GM18507 (cell line): ENCODE measurements around the gene DBET.
"Not testable (repeated sequence)": the region's sequence is repeated elsewhere in the genome, so short reads cannot be mapped to it uniquely, and the experiment has no call there.

Experiments used
- DNase-seq: peaks from one replicate; pipeline ENCODE4 v3.0.0; 2011; ENCODE audit warnings: low read depth; ENCODE audit not compliant: insufficient read length; ENCODE audit errors: extremely low spot score
- FAIRE-seq: peaks from 2 replicates; lab custom pipeline; 2011; peaks lifted over from hg19 to GRCh38; lab: Jason Lieb, UNC

DBET gene

GRCh38 chr4:190064342-190064741, at the start of gene DBET:
Gene DBET (plus strand): TSS chr4:190064502.
- not testable (repeated sequence) for FAIRE-seq, DNase-seq

GRCh38 chr4:190014771-190015537, 49.3 kb upstream of the DBET start:
- no peak for FAIRE-seq
- DNase-seq = no peak

GRCh38 chr4:190015538-190016368, 48.5 kb upstream of the DBET start:
- FAIRE-seq (no peak), DNase-seq (no peak)

GRCh38 chr4:190016369-190017289, 47.7 kb upstream of the DBET start:
- FAIRE-seq (no peak), DNase-seq (no peak)

- FAIRE-seq = no peak
- DNase-seq = no peak
These were observed 46.7 kb upstream of the DBET start for GRCh38 chr4:190017357-190018200.

GRCh38 chr4:190018201-190018920, 45.9 kb upstream of the DBET start:
- FAIRE-seq (no peak), DNase-seq (no peak)

- FAIRE-seq = no peak
These were observed 45.1 kb upstream of the DBET start for GRCh38 chr4:190019023-190019858.

GRCh38 chr4:190019859-190020463, 44.3 kb upstream of the DBET start:
- FAIRE-seq = peak; percentile 69
- not testable (repeated sequence) for DNase-seq

More at GRCh38 chr4:190019023-190019858, 45.1 kb upstream of the DBET start:
- DNase-seq = no peak

GRCh38 chr4:190020790-190021717, 43.2 kb upstream of the DBET start:
- FAIRE-seq (no peak), DNase-seq (no peak)

GRCh38 chr4:190021973-190022372, 42.3 kb upstream of the DBET start:
- not testable (repeated sequence) for DNase-seq, FAIRE-seq

GRCh38 chr4:190022614-190023281, 41.6 kb upstream of the DBET start:
- not testable (repeated sequence) for DNase-seq, FAIRE-seq

GRCh38 chr4:190027156-190027555, 37.1 kb upstream of the DBET start, which contains the start of gene FRG2:
Gene FRG2 (minus strand): TSS chr4:190027256. CDS start chr4:190027204, 52 bp downstream.
- not testable (repeated sequence) for DNase-seq, FAIRE-seq

- FAIRE-seq, DNase-seq: not testable (repeated sequence)
These were observed 33.0 kb upstream of the DBET start for GRCh38 chr4:190031264-190031663.

GRCh38 chr4:190037704-190038388, 26.5 kb upstream of the DBET start:
- FAIRE-seq, DNase-seq: not testable (repeated sequence)
